Measurements from ENCODE around the gene AZIN2.
"Not testable (repeated sequence)": the region's sequence is repeated elsewhere in the genome, so short reads cannot be mapped to it uniquely, and the experiment has no call there.

Gene AZIN2

DNA sequence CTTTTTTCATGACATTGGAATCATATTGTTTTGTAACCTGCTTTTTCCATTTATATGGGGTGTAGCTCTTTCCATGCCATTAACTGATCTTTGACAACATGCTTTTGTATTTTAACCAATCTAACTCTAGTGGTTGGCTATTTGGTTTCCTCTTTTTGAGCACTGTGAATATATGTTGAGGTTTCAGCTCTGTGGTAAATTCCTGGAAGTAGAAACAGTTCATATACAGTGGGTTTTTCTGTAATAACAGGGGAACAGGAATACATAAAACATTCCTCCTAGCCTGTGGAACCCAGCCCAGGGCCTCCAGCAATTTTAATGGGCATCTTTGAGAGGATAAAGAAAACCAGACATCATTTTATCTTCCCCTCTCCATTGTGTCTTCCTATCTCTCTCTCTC is 17.4 kb downstream of the AZIN2 start:
- peak in 1 of 2 donors; percentile 30 for DNase-seq (ENCODE audit: low read depth in 2 of 2)

DNA sequence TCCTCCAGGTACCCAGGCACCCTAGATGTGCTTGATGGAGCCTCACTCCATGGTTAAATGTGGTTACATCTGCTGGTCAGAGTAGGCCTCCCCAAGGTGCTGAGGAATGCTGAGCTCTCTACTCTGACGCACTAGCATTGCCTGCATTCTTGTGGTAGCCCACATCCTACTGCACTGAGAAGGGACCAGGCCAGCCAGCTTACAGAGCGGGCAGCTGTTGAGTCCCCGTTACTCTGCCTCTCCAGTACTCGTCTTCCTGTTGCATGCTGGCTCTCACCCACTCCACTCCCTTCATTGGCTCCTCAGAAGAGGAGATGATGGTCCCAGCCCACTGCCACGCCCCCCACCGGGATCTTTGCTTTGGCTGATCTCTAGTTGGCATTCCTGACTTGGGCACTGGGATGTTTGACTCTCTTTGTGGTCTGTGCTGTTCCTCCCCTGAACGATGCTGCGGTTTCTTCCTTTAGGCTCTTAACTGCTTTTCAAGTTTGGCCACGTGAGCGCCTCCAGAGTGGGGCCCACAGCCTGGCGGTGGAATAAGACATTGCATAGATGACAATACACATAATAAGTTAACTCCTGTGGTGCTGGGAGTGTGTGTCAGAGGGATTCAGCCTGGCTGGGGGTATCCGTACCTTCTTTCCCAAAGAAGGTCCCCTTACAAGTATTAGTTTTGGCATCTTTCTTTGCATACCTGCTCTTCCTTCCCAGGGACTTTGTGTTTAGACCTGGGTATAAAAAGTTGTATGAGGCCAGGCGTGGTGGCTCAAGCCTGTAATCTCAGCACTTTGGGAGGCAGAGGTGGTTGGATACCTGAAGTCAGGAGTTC is 18.6 kb downstream of the AZIN2 start:
- H3K4me3 ChIP-seq (replicated peaks in 1 of 2; ENCODE audit: low read depth in 2 of 2, low read length in 2 of 2), result no peak overlapping the region
- peak; percentile 99 to 100 for DNase-seq (ENCODE audit: low read depth in 2 of 2)
- TF ChIP-seq, protein P1, sequence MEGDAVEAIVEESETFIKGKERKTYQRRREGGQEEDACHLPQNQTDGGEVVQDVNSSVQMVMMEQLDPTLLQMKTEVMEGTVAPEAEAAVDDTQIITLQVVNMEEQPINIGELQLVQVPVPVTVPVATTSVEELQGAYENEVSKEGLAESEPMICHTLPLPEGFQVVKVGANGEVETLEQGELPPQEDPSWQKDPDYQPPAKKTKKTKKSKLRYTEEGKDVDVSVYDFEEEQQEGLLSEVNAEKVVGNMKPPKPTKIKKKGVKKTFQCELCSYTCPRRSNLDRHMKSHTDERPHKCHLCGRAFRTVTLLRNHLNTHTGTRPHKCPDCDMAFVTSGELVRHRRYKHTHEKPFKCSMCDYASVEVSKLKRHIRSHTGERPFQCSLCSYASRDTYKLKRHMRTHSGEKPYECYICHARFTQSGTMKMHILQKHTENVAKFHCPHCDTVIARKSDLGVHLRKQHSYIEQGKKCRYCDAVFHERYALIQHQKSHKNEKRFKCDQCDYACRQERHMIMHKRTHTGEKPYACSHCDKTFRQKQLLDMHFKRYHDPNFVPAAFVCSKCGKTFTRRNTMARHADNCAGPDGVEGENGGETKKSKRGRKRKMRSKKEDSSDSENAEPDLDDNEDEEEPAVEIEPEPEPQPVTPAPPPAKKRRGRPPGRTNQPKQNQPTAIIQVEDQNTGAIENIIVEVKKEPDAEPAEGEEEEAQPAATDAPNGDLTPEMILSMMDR (IDR thresholded peaks at IDR 0.05; ENCODE audit: low read depth, low read length), result peak; percentile 58

More for the DNA sequence above, 17.4 kb downstream of the AZIN2 start:
- TF ChIP-seq, protein P1 (IDR thresholded peaks at IDR 0.05; ENCODE audit: low read depth, low read length), result no peak
- no peak overlapping the region for H3K4me3 ChIP-seq (replicated peaks in 1 of 2; ENCODE audit: low read depth in 2 of 2, low read length in 2 of 2)

DNA sequence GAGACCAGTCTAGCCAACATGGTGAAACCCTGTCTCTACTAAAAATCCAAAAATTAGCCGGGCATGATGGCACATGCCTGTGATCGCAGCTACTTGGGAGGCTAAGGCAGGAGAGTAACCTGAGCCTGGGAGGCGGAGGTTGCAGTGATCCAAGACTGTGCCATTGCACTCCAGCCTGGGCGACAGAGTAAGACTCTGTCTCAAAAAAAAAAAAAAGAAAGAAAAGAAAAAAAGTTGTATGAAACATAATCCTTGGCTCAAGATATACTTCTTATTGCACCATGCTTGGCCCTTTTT is 19.1 kb downstream of the AZIN2 start:
- DNase-seq (ENCODE audit: low read depth in 2 of 2); H3K4me3 ChIP-seq (replicated peaks in 1 of 2; ENCODE audit: low read depth in 2 of 2, low read length in 2 of 2): not testable (repeated sequence)

GRCh38 chr1:33110477-33110876 is 29.5 kb downstream of the AZIN2 start:
- H3K4me3 ChIP-seq (replicated peaks in 1 of 2; ENCODE audit: low read depth in 2 of 2, low read length in 2 of 2), result no peak overlapping the region
- TF ChIP-seq, protein P1 (IDR thresholded peaks at IDR 0.05; ENCODE audit: low read depth, low read length), result no peak
- DNase-seq (ENCODE audit: low read depth in 2 of 2), result no peak

DNA sequence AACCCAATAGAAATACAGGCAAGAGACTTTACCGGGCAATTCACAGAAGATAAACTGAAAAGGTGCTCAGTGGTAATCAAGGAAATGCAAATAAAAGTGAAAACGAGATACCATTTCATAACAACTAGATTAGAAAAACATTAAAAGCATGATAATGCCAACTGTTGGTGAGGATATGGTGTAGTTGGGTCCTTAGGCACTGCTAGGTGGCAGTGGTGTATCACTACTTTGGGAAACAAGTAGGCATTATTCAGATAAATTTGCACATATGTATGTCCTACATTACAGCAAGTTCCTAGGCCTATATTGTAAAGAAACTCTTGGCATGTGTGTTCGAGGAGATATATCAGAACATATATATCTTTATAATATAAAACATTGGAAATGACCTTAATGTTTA is 31.0 kb downstream of the AZIN2 start:
- peak; percentile 55 to 63 for DNase-seq (ENCODE audit: low read depth in 2 of 2)
- no peak overlapping the region for H3K4me3 ChIP-seq (replicated peaks in 1 of 2; ENCODE audit: low read depth in 2 of 2, low read length in 2 of 2)
- TF ChIP-seq, protein P1 (IDR thresholded peaks at IDR 0.05; ENCODE audit: low read depth, low read length), result peak; percentile 29

DNA sequence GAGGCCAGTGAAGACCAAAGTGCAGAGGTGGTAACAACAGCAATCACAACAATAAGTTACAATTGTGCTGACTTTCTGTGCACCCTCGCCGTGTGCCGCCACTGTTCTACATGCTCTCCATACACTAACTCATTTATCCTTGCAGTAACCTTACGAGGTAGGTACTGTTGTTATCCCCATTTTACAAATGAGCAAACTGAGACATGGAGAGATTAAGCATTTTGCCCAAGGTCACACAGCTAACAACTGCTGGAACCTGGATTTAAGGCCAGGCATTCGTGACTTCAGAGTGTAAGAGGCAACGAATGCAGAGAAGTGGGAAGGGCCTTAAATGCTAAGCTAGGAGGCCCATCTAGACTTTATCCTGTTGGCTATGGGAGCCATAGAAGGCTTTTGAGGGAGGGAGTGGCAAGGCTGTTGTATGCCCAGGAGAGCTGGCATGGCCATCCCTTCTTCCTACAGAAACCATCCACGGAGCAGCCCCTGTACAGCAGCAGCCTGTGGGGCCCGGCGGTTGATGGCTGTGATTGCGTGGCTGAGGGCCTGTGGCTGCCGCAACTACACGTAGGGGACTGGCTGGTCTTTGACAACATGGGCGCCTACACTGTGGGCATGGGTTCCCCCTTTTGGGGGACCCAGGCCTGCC is 36.6 kb downstream of the AZIN2 start:
- TF ChIP-seq, protein P1 (IDR thresholded peaks at IDR 0.05; ENCODE audit: low read depth, low read length), result no peak
- DNase-seq (ENCODE audit: low read depth in 2 of 2), result no peak
- H3K4me3 ChIP-seq (replicated peaks in 1 of 2; ENCODE audit: low read depth in 2 of 2, low read length in 2 of 2), result no peak overlapping the region

GRCh38 chr1:33118274-33118673 is 37.3 kb downstream of the AZIN2 start:
- H3K4me3 ChIP-seq (replicated peaks in 1 of 2; ENCODE audit: low read depth in 2 of 2, low read length in 2 of 2), result no peak overlapping the region
- TF ChIP-seq, protein P1 (IDR thresholded peaks at IDR 0.05; ENCODE audit: low read depth, low read length), result no peak
- DNase-seq (ENCODE audit: low read depth in 2 of 2), result no peak

Data from cardiac fibroblast (primary cell).